ENCODE results near the gene ISCA2. TPM values are rescaled to one million over a fixed set of nuclear protein-coding genes. Genes with fewer than 3 reads are reported as not detected.

ISCA2 gene
- total RNA-seq, 1 donor: 8.7 TPM

DNA sequence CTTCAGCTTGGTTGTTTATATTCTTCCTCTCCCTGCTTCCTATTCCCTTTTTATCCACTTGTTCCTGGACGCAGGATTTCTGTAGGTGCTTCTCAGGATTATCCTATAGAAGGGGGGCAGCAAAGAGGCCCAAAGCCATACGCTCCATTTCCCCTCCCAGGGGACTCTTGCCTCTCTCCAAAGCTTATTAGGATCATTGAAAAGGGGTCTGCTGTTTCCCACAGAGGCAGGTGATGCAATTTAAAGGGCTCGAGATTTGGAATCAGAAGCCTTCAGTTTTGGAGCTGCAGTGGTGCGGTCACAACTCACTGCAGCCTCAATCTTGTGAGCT lies 36.0 kb upstream of the ISCA2 start:
- Histone ChIP-seq H3K27ac (ENCODE audit: low read depth, low read length) (no peak overlapping the region), H3K4me3 (ENCODE audit: insufficient read depth, low read length) (no peak overlapping the region), H2AFZ (ENCODE audit: low read length) (no peak overlapping the region), H3K4me2 (ENCODE audit: insufficient read depth, low read length) (no peak overlapping the region), H3K4me1 (ENCODE audit: insufficient read depth, low read length) (peaks cover 3% of the 10 kb centered on the region), H3K9me3 (ENCODE audit: low read depth, low read length) (no peaks in the 10 kb centered on the region), H3K79me2 (ENCODE audit: insufficient read depth, low read length) (no peaks in the 10 kb centered on the region), H3K36me3 (ENCODE audit: insufficient read depth, low read length) (no peaks in the 10 kb centered on the region), H3K27me3 (ENCODE audit: insufficient read depth, low read length) (peaks cover 25% of the 10 kb centered on the region), H4K20me1 (ENCODE audit: insufficient read depth, low read length) (no peaks in the 10 kb centered on the region)
- DNase-seq (ENCODE audit: insufficient read length, low spot score, missing footprints): no peak
- TF ChIP-seq, protein P1, sequence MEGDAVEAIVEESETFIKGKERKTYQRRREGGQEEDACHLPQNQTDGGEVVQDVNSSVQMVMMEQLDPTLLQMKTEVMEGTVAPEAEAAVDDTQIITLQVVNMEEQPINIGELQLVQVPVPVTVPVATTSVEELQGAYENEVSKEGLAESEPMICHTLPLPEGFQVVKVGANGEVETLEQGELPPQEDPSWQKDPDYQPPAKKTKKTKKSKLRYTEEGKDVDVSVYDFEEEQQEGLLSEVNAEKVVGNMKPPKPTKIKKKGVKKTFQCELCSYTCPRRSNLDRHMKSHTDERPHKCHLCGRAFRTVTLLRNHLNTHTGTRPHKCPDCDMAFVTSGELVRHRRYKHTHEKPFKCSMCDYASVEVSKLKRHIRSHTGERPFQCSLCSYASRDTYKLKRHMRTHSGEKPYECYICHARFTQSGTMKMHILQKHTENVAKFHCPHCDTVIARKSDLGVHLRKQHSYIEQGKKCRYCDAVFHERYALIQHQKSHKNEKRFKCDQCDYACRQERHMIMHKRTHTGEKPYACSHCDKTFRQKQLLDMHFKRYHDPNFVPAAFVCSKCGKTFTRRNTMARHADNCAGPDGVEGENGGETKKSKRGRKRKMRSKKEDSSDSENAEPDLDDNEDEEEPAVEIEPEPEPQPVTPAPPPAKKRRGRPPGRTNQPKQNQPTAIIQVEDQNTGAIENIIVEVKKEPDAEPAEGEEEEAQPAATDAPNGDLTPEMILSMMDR (IDR thresholded peaks at IDR 0.05; ENCODE audit: extremely low read depth, low read depth, low read length): no peak

DNA sequence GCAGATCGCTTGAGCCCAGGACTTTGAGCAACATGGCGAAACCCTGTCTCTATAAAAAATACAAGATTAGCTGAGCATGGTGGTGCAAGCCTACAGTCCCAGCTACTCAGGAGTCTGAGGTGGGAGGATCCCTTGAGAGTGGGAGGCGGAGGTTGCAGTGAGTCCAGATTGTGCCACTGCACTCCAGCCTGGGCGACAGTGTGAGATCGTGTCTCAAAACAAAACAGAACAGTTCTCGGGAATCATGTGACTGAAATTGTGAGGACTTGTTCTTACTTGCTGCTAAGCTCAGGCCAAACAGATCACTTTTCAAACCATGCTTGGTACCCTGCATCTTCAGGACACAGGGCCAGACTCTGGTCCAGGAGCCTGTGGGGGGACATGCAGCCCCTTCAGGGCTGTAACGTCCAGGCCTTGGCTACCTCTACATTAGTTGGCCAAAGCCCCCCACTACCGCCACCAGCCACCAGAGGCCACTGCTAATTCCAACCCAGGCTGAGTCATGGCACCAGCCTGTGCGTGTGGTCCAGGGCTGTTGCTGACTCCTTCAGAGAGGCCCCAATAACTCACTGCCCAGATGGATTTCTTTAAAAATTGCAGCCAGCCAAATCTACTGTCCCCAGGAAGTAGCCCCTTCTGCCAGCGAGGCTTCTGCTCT lies 34.1 kb upstream of the ISCA2 start:
- DNase-seq (ENCODE audit: insufficient read length, low spot score, missing footprints): peak; percentile 90
- H4K20me1 ChIP-seq (ENCODE audit: insufficient read depth, low read length): no peaks in the 10 kb centered on the region
- TF ChIP-seq, protein P1 (IDR thresholded peaks at IDR 0.05; ENCODE audit: extremely low read depth, low read depth, low read length): peak; percentile 83
- H3K27me3 ChIP-seq (ENCODE audit: insufficient read depth, low read length): peaks cover 31% of the 10 kb centered on the region
- H3K4me2 ChIP-seq (ENCODE audit: insufficient read depth, low read length): no peak overlapping the region
- H3K4me3 ChIP-seq (ENCODE audit: insufficient read depth, low read length): no peak overlapping the region
- no peak overlapping the region for H3K27ac ChIP-seq (ENCODE audit: low read depth, low read length)
- peaks cover 3% of the 10 kb centered on the region for H3K4me1 ChIP-seq (ENCODE audit: insufficient read depth, low read length)
- no peaks in the 10 kb centered on the region for H3K79me2 ChIP-seq (ENCODE audit: insufficient read depth, low read length)
- no peak overlapping the region for H2AFZ ChIP-seq (ENCODE audit: low read length)
- H3K36me3 ChIP-seq (ENCODE audit: insufficient read depth, low read length): no peaks in the 10 kb centered on the region
- no peaks in the 10 kb centered on the region for H3K9me3 ChIP-seq (ENCODE audit: low read depth, low read length)

DNA sequence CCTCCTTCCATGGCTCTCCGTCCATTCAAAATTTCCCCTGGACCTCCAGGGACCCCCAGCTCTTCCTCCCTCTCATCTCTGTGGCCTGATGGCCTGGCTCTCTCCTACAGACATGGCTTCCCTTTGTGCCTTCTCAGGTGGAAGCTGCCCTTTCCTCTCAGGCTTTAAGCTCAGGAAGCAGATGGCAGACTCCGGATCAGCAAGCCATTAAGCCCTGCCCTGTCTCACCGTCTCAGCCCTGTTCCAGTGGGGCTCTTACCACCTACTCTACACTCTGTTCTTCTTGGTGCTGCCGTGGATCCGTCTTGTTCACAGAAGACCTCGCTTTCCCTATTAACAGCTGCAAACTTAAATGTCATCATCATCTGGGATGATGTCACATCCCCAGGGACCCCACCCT lies 33.6 kb upstream of the ISCA2 start:
- Histone ChIP-seq H3K79me2 (ENCODE audit: insufficient read depth, low read length) (no peaks in the 10 kb centered on the region), H3K4me3 (ENCODE audit: insufficient read depth, low read length) (no peak overlapping the region), H3K4me1 (ENCODE audit: insufficient read depth, low read length) (peaks cover 3% of the 10 kb centered on the region), H3K4me2 (ENCODE audit: insufficient read depth, low read length) (no peak overlapping the region), H2AFZ (ENCODE audit: low read length) (no peak overlapping the region), H3K27me3 (ENCODE audit: insufficient read depth, low read length) (peaks cover 33% of the 10 kb centered on the region), H4K20me1 (ENCODE audit: insufficient read depth, low read length) (no peaks in the 10 kb centered on the region), H3K9me3 (ENCODE audit: low read depth, low read length) (no peaks in the 10 kb centered on the region), H3K36me3 (ENCODE audit: insufficient read depth, low read length) (no peaks in the 10 kb centered on the region), H3K27ac (ENCODE audit: low read depth, low read length) (no peak overlapping the region)
- DNase-seq (ENCODE audit: insufficient read length, low spot score, missing footprints): no peak
- TF ChIP-seq, protein P1 (IDR thresholded peaks at IDR 0.05; ENCODE audit: extremely low read depth, low read depth, low read length): no peak

DNA sequence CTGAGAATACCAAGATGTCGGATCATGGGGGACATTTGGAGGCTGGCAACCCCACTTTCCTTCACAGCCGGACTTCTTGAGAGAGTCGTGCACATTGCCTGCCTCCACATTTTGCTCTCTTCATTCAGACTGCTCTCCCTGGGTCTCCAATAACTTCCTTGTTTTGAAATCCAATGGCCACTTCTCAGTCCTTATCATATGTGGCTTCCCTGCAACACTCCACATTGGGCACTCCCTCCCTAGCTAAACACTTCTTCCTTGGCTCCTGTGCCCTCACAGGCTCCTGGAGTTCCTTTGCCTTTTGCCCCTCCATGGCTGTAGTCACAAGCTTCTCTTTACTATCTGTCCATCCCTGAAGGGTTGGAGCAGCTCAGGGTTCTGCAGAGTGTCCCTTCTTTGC lies 30.6 kb upstream of the ISCA2 start:
- peaks cover 26% of the 10 kb centered on the region for H3K27me3 ChIP-seq (ENCODE audit: insufficient read depth, low read length)
- peaks cover 3% of the 10 kb centered on the region for H3K4me1 ChIP-seq (ENCODE audit: insufficient read depth, low read length)
- H3K9me3 ChIP-seq (ENCODE audit: low read depth, low read length): no peaks in the 10 kb centered on the region
- no peak overlapping the region for H3K4me2 ChIP-seq (ENCODE audit: insufficient read depth, low read length)
- H3K4me3 ChIP-seq (ENCODE audit: insufficient read depth, low read length): no peak overlapping the region
- TF ChIP-seq, protein P1 (IDR thresholded peaks at IDR 0.05; ENCODE audit: extremely low read depth, low read depth, low read length): no peak
- no peaks in the 10 kb centered on the region for H4K20me1 ChIP-seq (ENCODE audit: insufficient read depth, low read length)
- H3K79me2 ChIP-seq (ENCODE audit: insufficient read depth, low read length): no peaks in the 10 kb centered on the region
- no peaks in the 10 kb centered on the region for H3K36me3 ChIP-seq (ENCODE audit: insufficient read depth, low read length)
- H3K27ac ChIP-seq (ENCODE audit: low read depth, low read length): no peak overlapping the region
- no peak for DNase-seq (ENCODE audit: insufficient read length, low spot score, missing footprints)
- H2AFZ ChIP-seq (ENCODE audit: low read length): no peak overlapping the region

Data from osteoblast (primary cell).